ENCODE measurements around the gene FUT3.

Gene FUT3

DNA sequence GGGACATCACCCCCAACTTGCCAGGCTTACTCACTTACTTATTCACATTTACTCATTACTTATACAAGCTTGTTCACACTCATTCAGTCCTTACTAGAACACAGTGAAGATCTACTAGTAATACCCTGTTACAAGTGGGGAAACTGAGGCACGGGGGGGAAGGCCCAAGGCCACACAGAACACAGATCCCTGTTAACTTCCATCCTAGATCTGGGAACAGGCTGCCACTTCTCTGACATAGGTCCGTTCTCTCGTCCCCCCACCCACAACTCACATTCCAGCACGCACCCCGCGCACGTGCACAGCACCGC lies 47.9 kb downstream of the FUT3 start:
- H3K4me3 ChIP-seq (ENCODE audit: low read length) = peak overlapping the region; percentile 61
- no peak overlapping the region for H3K9ac ChIP-seq (ENCODE audit: low read depth, low read length)
- peak overlapping the region; percentile 84 for H3K4me2 ChIP-seq (ENCODE audit: low read length)
- H3K36me3 ChIP-seq (ENCODE audit: insufficient read depth, low read length) = no peaks in the 10 kb centered on the region
- peaks cover 9% of the 10 kb centered on the region for H3K4me1 ChIP-seq (ENCODE audit: control insufficient read depth, insufficient read depth, low read length)
- peaks cover 63% of the 10 kb centered on the region for H3K27me3 ChIP-seq (ENCODE audit: control insufficient read depth, insufficient read depth, low read length)
- no peaks in the 10 kb centered on the region for H3K9me3 ChIP-seq (replicated peaks; ENCODE audit: low read length)

DNA sequence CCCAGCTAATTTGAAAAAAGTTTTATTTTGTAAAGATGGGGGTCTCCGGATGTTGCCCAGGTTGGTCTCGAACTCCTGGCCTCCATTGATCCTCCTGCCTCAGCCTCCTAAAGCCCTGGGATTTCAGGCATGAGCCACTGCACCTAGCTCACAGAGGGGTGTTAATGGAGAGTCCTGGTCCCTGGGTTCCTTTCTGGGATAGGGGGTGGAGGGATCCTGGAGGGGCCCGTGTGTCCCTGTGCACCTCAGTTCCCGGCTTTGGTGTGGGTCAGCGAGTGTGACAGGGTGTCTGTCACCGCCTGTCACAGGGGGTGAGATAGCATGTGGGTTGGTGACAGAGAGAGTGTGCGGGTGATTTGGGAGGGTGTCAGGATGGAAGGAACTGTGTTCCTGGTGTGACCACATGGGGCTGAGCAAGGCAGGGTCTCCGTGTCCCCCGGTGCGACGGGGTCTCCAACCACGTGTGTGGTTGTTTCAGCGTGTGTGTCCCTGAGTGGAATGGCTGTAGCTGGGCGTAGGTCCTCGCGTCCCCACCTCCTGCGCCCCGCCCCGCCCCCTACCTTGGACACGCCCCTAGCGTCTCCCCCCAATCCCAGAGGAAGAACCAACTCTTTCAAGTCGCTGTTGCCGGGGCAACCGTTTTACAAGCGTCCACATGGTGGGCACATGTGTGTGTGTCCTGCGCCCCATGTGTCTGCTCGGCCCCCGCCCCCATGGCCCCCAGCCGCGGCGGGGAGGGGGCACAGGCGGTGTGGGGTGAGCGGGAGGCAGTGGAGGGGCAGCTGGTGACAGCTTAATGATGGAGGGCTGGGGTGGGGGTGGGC lies 49.2 kb downstream of the FUT3 start:
- H3K4me3 ChIP-seq (ENCODE audit: low read length) = no peak overlapping the region
- no peaks in the 10 kb centered on the region for H3K36me3 ChIP-seq (ENCODE audit: insufficient read depth, low read length)
- no peak overlapping the region for H3K4me2 ChIP-seq (ENCODE audit: low read length)
- peaks cover 62% of the 10 kb centered on the region for H3K27me3 ChIP-seq (ENCODE audit: control insufficient read depth, insufficient read depth, low read length)
- H3K9ac ChIP-seq (ENCODE audit: low read depth, low read length) = no peak overlapping the region
- H3K4me1 ChIP-seq (ENCODE audit: control insufficient read depth, insufficient read depth, low read length) = peaks cover 9% of the 10 kb centered on the region
- H3K9me3 ChIP-seq (replicated peaks; ENCODE audit: low read length) = no peaks in the 10 kb centered on the region

DNA sequence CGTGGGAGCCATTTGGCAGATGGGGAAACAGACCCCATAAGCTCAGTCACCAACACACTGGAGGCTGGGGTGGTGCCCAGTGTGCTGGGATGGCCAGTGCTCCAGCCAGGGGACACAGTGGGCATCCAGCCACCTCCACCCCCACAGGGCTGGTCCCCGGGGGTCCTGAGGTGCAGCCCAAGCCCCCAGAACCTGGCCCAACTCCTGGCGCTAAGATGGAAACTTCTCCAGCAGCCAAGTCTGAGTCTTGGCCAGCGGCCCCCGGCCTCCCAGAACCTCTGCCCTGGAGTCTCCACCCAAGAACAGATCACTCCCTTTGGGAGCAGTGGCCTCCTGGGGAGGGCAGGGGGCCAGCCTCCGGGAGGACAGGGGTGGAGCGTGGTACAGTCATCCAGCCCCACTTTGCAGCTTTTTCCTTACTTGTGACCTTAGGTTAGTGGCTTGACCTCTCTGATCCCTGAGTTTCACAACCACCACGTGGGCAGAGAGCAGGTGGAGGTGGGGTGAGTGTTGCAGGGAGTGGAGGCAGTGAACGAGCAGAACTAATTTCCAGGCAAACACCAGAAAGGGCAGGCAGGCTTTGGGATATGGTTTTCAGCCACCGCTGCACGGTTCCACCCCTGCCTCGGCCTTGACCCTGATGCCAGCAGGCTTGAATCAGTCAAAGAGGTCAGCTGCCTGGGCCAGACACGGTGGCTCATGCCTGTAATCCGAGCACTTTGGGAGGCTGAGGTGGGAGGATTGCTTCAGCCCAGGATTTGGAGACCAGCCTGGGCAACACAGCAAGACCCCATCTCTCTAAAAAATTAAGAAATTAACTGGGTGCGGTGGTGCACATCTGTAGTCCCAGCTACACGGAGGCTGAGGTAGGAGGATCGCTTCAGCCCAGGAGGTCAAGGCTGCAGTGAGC lies 50.6 kb downstream of the FUT3 start:
- H3K9me3 ChIP-seq (replicated peaks; ENCODE audit: low read length) = no peaks in the 10 kb centered on the region
- H3K4me1 ChIP-seq (ENCODE audit: control insufficient read depth, insufficient read depth, low read length) = peaks cover 9% of the 10 kb centered on the region
- H3K9ac ChIP-seq (ENCODE audit: low read depth, low read length) = no peak overlapping the region
- H3K4me3 ChIP-seq (ENCODE audit: low read length) = no peak overlapping the region
- H3K4me2 ChIP-seq (ENCODE audit: low read length) = no peak overlapping the region
- H3K36me3 ChIP-seq (ENCODE audit: insufficient read depth, low read length) = no peaks in the 10 kb centered on the region
- H3K27me3 ChIP-seq (ENCODE audit: control insufficient read depth, insufficient read depth, low read length) = peaks cover 49% of the 10 kb centered on the region

DNA sequence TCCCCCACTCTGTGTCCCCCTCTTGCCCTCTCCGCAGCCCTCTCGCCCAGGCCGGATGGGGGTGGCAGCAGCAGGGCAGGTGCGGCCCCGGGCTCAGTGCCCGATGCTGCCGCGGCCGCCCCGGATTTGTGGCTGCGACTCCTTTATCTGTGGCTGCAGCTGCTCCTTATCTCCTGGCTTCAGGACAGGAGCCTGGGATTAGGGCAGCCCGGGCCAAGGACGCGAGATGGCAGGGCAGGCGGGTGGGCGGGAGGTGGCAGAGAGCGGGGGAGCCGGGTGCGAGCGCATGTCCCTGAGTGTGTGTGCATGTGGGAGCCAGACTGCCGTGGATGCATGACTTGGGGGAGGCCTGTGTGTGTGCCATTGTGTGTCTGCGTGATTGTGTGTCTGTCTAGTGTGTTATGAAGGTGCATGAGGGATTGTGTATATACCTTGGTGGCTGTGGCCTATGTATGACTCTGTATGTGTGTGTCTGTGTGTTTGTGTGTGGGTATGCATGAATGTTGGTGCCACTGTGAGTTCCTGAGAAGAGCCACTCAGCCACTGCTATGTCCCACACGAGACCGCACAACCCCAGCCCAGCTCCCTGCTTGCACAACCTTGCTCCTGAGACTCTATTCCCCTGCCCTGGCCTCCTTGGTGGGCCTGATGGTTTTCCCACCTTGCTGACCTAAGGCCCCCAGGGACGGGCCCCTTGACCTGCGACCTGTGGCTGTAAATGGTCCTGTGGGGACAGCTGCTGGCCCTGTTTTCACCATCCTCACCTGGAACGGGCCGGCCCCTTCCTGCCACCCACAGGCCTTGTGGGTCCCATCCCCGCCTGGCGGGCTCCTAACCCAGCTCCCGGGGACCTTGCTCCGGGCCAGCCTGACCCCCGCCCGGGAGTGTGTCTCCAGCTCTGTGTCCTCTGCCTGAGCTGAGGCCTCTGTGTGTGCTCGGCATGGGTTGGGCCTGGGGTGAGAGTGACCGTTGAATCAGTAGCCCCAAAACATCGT lies 51.7 kb downstream of the FUT3 start:
- H3K27me3 ChIP-seq (ENCODE audit: control insufficient read depth, insufficient read depth, low read length) = peaks cover 44% of the 10 kb centered on the region
- H3K9me3 ChIP-seq (replicated peaks; ENCODE audit: low read length) = no peaks in the 10 kb centered on the region
- no peaks in the 10 kb centered on the region for H3K36me3 ChIP-seq (ENCODE audit: insufficient read depth, low read length)
- H3K4me1 ChIP-seq (ENCODE audit: control insufficient read depth, insufficient read depth, low read length) = peaks cover 9% of the 10 kb centered on the region
- H3K4me3 ChIP-seq (ENCODE audit: low read length) = no peak overlapping the region
- no peak overlapping the region for H3K9ac ChIP-seq (ENCODE audit: low read depth, low read length)
- no peak overlapping the region for H3K4me2 ChIP-seq (ENCODE audit: low read length)

DNA sequence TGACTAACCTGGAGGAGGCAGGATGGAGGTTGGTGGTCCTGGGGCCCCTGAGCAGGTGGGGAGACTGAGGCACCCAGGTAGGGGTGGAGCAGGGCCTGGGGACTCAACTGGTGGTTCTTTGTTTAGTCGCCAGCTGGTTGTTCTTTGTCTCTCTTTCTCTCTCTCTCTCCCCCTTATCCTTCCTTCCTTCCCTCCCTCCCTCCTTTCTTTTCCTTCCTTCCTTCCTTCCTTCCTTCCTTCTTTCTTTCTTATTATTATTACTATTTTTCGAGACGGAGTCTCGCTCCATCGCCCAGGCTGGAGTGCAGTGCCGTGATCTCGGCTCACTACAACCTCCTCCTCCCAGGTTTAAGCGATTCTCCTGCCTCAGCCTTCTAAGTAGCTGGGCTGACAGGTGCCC lies 53.0 kb downstream of the FUT3 start:
- H3K27me3 ChIP-seq (ENCODE audit: control insufficient read depth, insufficient read depth, low read length) = peaks cover 36% of the 10 kb centered on the region
- no peaks in the 10 kb centered on the region for H3K36me3 ChIP-seq (ENCODE audit: insufficient read depth, low read length)
- H3K4me2 ChIP-seq (ENCODE audit: low read length) = no peak overlapping the region
- H3K4me1 ChIP-seq (ENCODE audit: control insufficient read depth, insufficient read depth, low read length) = peaks cover 3% of the 10 kb centered on the region
- H3K9me3 ChIP-seq (replicated peaks; ENCODE audit: low read length) = no peaks in the 10 kb centered on the region
- no peak overlapping the region for H3K4me3 ChIP-seq (ENCODE audit: low read length)
- H3K9ac ChIP-seq (ENCODE audit: low read depth, low read length) = no peak overlapping the region

DNA sequence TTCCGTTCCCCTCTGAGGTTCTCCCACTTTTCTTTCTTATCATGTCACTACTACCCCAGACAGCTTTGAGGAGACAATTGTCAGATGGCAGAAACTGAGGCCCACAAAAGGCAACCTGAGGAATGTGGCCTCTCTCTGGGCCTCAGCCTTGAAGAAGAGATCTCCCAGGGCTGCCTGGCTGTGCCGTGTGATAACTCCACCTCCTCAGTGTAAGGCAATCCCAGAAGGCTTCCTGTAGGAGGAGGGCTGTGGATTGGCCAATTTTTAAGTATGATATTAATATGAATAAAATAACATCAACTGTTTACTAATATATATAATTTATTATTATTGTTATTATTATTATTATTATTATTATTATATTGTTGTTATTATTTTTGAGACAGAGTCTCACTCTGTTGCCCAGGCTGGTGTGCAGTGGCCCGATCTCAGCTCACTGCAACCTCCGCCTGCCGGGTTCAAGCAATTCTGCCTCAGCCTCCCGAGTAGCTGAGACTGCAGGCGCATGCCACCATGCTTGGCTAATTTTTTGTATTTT lies 55.8 kb downstream of the FUT3 start:
- Histone ChIP-seq H3K4me1 (ENCODE audit: control insufficient read depth, insufficient read depth, low read length) (peaks cover 3% of the 10 kb centered on the region), H3K9me3 (replicated peaks; ENCODE audit: low read length) (no peaks in the 10 kb centered on the region), H3K4me3 (ENCODE audit: low read length) (no peak overlapping the region), H3K4me2 (ENCODE audit: low read length) (no peak overlapping the region), H3K27me3 (ENCODE audit: control insufficient read depth, insufficient read depth, low read length) (peaks cover 23% of the 10 kb centered on the region), H3K36me3 (ENCODE audit: insufficient read depth, low read length) (no peaks in the 10 kb centered on the region), H3K9ac (ENCODE audit: low read depth, low read length) (no peak overlapping the region)

DNA sequence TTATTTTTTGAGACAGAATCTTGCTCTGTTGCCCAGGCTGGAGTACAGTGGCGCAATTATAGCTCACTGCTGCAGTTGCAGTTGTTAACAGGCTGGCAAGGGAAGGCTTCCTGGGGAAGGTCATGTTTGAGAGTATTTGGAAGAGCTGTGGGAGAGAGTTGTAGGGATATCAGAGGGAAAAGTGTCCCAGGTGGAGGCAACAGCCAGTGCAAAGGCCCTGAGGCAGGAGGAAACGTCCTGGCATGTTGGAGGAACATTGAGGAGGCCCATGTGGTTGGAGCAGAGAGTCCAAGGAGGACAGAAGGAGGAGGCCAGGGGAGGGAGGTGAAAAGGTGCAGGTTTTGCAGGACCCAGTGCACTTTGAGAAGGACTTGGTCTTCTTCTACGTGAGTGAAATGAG lies 58.1 kb downstream of the FUT3 start:
- H3K4me1 ChIP-seq (ENCODE audit: control insufficient read depth, insufficient read depth, low read length) = peaks cover 6% of the 10 kb centered on the region
- H3K9me3 ChIP-seq (replicated peaks; ENCODE audit: low read length) = no peaks in the 10 kb centered on the region
- no peak overlapping the region for H3K4me3 ChIP-seq (ENCODE audit: low read length)
- H3K9ac ChIP-seq (ENCODE audit: low read depth, low read length) = no peak overlapping the region
- H3K4me2 ChIP-seq (ENCODE audit: low read length) = no peak overlapping the region
- peaks cover 15% of the 10 kb centered on the region for H3K36me3 ChIP-seq (ENCODE audit: insufficient read depth, low read length)
- H3K27me3 ChIP-seq (ENCODE audit: control insufficient read depth, insufficient read depth, low read length) = peaks cover 5% of the 10 kb centered on the region
